Measurements from ENCODE around the gene SPIN3. TPM values are rescaled to one million over a fixed set of nuclear protein-coding genes. Genes with fewer than 3 reads are reported as not detected.
"Not testable (repeated sequence)": the region's sequence is repeated elsewhere in the genome, so short reads cannot be mapped to it uniquely, and the experiment has no call there.

Gene SPIN3
- total and polyA plus RNA-seq, 7 donors, result 1.6 to 16.9 (median 6.5) TPM

GRCh38 chrX:56968980-56969379, 26.4 kb downstream of the SPIN3 start:
- TF ChIP-seq POLR2A (IDR thresholded peaks at IDR 0.05) (no peak), EP300 (IDR thresholded peaks at IDR 0.05) (no peak), POLR2AphosphoS5 (IDR thresholded peaks at IDR 0.05) (no peak), CTCF (IDR thresholded peaks at IDR 0.05) (no peak)
- Histone ChIP-seq H3K36me3 (no peaks in the 10 kb centered on the region), H3K27me3 (no peaks in the 10 kb centered on the region), H3K27ac (no peak overlapping the region), H3K4me3 (no peak overlapping the region), H3K9me3 (no peaks in the 10 kb centered on the region), H3K4me1 (no peaks in the 10 kb centered on the region)
- intact Hi-C loops (cut with DNase I), result no loop called here
- no peak for DNase-seq
- 89 to 97% methylated on average over 1 of the region's 1 CpG for WGBS, 2 donors

GRCh38 chrX:56963377-56963776, 32.0 kb downstream of the SPIN3 start:
- intact Hi-C loops (cut with DNase I), result no loop called here
- Histone ChIP-seq H3K4me3 (no peak overlapping the region), H3K36me3 (no peaks in the 10 kb centered on the region), H3K9me3 (no peaks in the 10 kb centered on the region), H3K4me1 (no peaks in the 10 kb centered on the region), H3K27ac (no peak overlapping the region), H3K27me3 (no peaks in the 10 kb centered on the region)
- WGBS, 2 donors, result 50 to 94% methylated on average over 1 of the region's 1 CpG
- no peak for TF ChIP-seq POLR2AphosphoS5 (IDR thresholded peaks at IDR 0.05)
- no peak for TF ChIP-seq CTCF (IDR thresholded peaks at IDR 0.05)
- no peak for TF ChIP-seq EP300 (IDR thresholded peaks at IDR 0.05)
- TF ChIP-seq POLR2A (IDR thresholded peaks at IDR 0.05), result no peak
- no peak for DNase-seq

- H3K27ac ChIP-seq, result no peak overlapping the region
- no peaks in the 10 kb centered on the region for H3K4me1 ChIP-seq
- no peak for DNase-seq
- intact Hi-C loops (cut with DNase I), result no loop called here
- H3K9me3 ChIP-seq, result no peaks in the 10 kb centered on the region
- H3K27me3 ChIP-seq, result no peaks in the 10 kb centered on the region
- 93% methylated on average over 3 of the region's 3 CpGs for WGBS, 2 donors
- no peaks in the 10 kb centered on the region for H3K36me3 ChIP-seq
- H3K4me3 ChIP-seq, result no peak overlapping the region
- TF ChIP-seq POLR2A (IDR thresholded peaks at IDR 0.05) (no peak), EP300 (IDR thresholded peaks at IDR 0.05) (no peak), CTCF (IDR thresholded peaks at IDR 0.05) (no peak), POLR2AphosphoS5 (IDR thresholded peaks at IDR 0.05) (no peak)
These were observed 47.6 kb downstream of the SPIN3 start for GRCh38 chrX:56947699-56948098.

- H3K27ac ChIP-seq; DNase-seq; H3K4me1 ChIP-seq; intact Hi-C loops (cut with DNase I); H3K27me3 ChIP-seq; H3K9me3 ChIP-seq; H3K36me3 ChIP-seq; H3K4me3 ChIP-seq: not testable (repeated sequence)
- WGBS, 2 donors, result 21 to 66% methylated on average over 2 of the region's 2 CpGs
These were observed 49.1 kb downstream of the SPIN3 start for GRCh38 chrX:56946201-56946600.

GRCh38 chrX:56945226-56945625, 50.1 kb downstream of the SPIN3 start:
- WGBS, 2 donors, result 14 to 62% methylated on average over 4 of the region's 4 CpGs
- H3K9me3 ChIP-seq; DNase-seq; H3K27me3 ChIP-seq; H3K4me3 ChIP-seq; H3K36me3 ChIP-seq; H3K4me1 ChIP-seq; intact Hi-C loops (cut with DNase I); H3K27ac ChIP-seq: not testable (repeated sequence)

- intact Hi-C loops (cut with DNase I), result no loop called here
- H3K27ac ChIP-seq, result no peak overlapping the region
These were observed 52.1 kb downstream of the SPIN3 start for GRCh38 chrX:56943264-56943663.

More at GRCh38 chrX:56943264-56943663, 52.1 kb downstream of the SPIN3 start:
- no peak for TF ChIP-seq EP300 (IDR thresholded peaks at IDR 0.05)
- no peak for TF ChIP-seq CTCF (IDR thresholded peaks at IDR 0.05)
- no peak for TF ChIP-seq POLR2AphosphoS5 (IDR thresholded peaks at IDR 0.05)
- TF ChIP-seq POLR2A (IDR thresholded peaks at IDR 0.05), result no peak
- H3K4me3 ChIP-seq, result no peak overlapping the region
- H3K36me3 ChIP-seq, result no peaks in the 10 kb centered on the region
- 69 to 87% methylated on average over 3 of the region's 3 CpGs for WGBS, 2 donors
- no peaks in the 10 kb centered on the region for H3K9me3 ChIP-seq
- H3K4me1 ChIP-seq, result no peaks in the 10 kb centered on the region
- no peak for DNase-seq
- no peaks in the 10 kb centered on the region for H3K27me3 ChIP-seq

Measured in sigmoid colon (tissue), 7 donors.